T-cell (primary cell): ENCODE data around the gene PERM1. TPM values are rescaled to one million over a fixed set of nuclear protein-coding genes. Genes with fewer than 3 reads are reported as not detected.

ENCODE experiments used
- ATAC-seq, 4 experiments: fragments of 200-7000 bp in 3 of 4; fragments of 150-1000 bp in 1 of 4; cut with Tn5 transposase; replicated peaks in 1 of 4; 1 replicate in 3 of 4; 2 replicates in 1 of 4; pipeline ENCODE4 v1.10.0; 2021; ENCODE audit warnings: moderate library complexity in 3 of 4, mild to moderate bottlenecking in 2 of 4, moderate number of reproducible peaks in 1 of 4
- CTCF ChIA-PET, 2 donors: fragments of 300-600 bp; sonication (Branson Sonifier 250); formaldehyde crosslinking; loops; one replicate each; lab custom pipeline; 2022; ENCODE audit warnings: antibody characterized with exemption in 2 of 2; lab: Charles Lee
- POLR2A ChIA-PET, 2 donors: fragments of 300-600 bp; sonication (Branson Sonifier 250); formaldehyde crosslinking; loops; one replicate each; lab custom pipeline; 2022; ENCODE audit warnings: antibody characterized with exemption in 2 of 2; lab: Charles Lee
- DNase-seq, 35 experiments: peaks; one replicate each; pipeline versions ENCODE4 v3.0.0 to v3.0.0-alpha.2; 2013 to 2023
- H3K27ac ChIP-seq: one replicate; pipeline ENCODE4 v1.5.1; 2013; ENCODE audit warnings: low read length
- H3K27me3 ChIP-seq, 2 experiments: replicated peaks in 1 of 2; 1 replicate in 1 of 2; 2 replicates in 1 of 2; pipeline versions ENCODE4 v1.6.1 to v1.7.0; 2013; ENCODE audit warnings: low read length in 1 of 2, mixed read lengths in 1 of 2; ENCODE audit not compliant: control insufficient read depth in 2 of 2, insufficient read depth in 2 of 2; ENCODE audit errors: extremely low read depth in 1 of 2
- H3K36me3 ChIP-seq, 2 donors: 1 replicate in 1 of 2; 2 replicates in 1 of 2; pipeline versions ENCODE4 v1.6.1 to v1.7.0; 2013; ENCODE audit warnings: low read length in 1 of 2; ENCODE audit not compliant: control insufficient read depth in 2 of 2, insufficient read depth in 1 of 2; ENCODE audit errors: extremely low read depth in 1 of 2
- H3K4me1 ChIP-seq, 2 experiments: 1 replicate in 1 of 2; 2 replicates in 1 of 2; pipeline versions ENCODE4 v1.6.1 to v1.7.0; 2013; ENCODE audit warnings: low read length in 2 of 2, mixed read lengths in 1 of 2; ENCODE audit not compliant: insufficient read depth in 2 of 2, control insufficient read depth in 1 of 2; ENCODE audit errors: extremely low read depth in 1 of 2
- H3K4me3 ChIP-seq, 2 donors: 1 replicate in 1 of 2; 2 replicates in 1 of 2; pipeline versions ENCODE4 v1.5.1 to v1.7.0; 2013; ENCODE audit warnings: mild to moderate bottlenecking in 2 of 2, low read length in 1 of 2, moderate library complexity in 1 of 2; ENCODE audit not compliant: control insufficient read depth in 1 of 2; ENCODE audit errors: extremely low read depth in 1 of 2
- H3K9me3 ChIP-seq: 2 replicates; pipeline ENCODE4 v1.7.0; 2013
- H3K27ac Mint-ChIP-seq, 2 donors: one replicate each; pipeline ENCODE4 v1.8.0; 2020 to 2021; ENCODE audit warnings: mild to moderate bottlenecking in 2 of 2, mixed read lengths in 2 of 2
- H3K27me3 Mint-ChIP-seq, 2 donors: one replicate each; pipeline ENCODE4 v1.8.0; 2021 to 2022; ENCODE audit warnings: mixed read lengths in 2 of 2
- H3K36me3 Mint-ChIP-seq: one replicate; pipeline ENCODE4 v1.8.0; 2021; ENCODE audit warnings: mixed read lengths
- H3K4me1 Mint-ChIP-seq, 3 donors: one replicate each; pipeline ENCODE4 v1.8.0; 2020 to 2022; ENCODE audit warnings: mixed read lengths in 3 of 3, mild to moderate bottlenecking in 1 of 3
- H3K4me3 Mint-ChIP-seq, 3 donors: one replicate each; pipeline ENCODE4 v1.8.0; 2020 to 2022; ENCODE audit warnings: mild to moderate bottlenecking in 3 of 3, mixed read lengths in 3 of 3, moderate library complexity in 3 of 3
- H3K9me3 Mint-ChIP-seq, 3 donors: one replicate each; pipeline ENCODE4 v1.8.0; 2020 to 2022; ENCODE audit warnings: mixed read lengths in 3 of 3
- WGBS: methylation state at CpG from one replicate; pipeline ENCODE4 v1.1.5; 2013; ENCODE audit warnings: missing lambda C conversion rate; ENCODE audit not compliant: insufficient coverage; 5-methylcytosine and 5-hydroxymethylcytosine counted together
- total RNA-seq, 35 experiments: library from RNA in 6 of 35; stranded (reverse) in 6 of 35; fragments of 120-200 nt in 1 of 35; gene quantifications; one replicate each; pipeline versions ENCODE4 v1.2.1 to v1.2.4 and lab custom pipeline; 2013 to 2026

Gene PERM1
- total RNA-seq, 5 donors from 2014 or later (not counting 1 experiment from before 2014, with no cell fraction given), result not detected

DNA sequence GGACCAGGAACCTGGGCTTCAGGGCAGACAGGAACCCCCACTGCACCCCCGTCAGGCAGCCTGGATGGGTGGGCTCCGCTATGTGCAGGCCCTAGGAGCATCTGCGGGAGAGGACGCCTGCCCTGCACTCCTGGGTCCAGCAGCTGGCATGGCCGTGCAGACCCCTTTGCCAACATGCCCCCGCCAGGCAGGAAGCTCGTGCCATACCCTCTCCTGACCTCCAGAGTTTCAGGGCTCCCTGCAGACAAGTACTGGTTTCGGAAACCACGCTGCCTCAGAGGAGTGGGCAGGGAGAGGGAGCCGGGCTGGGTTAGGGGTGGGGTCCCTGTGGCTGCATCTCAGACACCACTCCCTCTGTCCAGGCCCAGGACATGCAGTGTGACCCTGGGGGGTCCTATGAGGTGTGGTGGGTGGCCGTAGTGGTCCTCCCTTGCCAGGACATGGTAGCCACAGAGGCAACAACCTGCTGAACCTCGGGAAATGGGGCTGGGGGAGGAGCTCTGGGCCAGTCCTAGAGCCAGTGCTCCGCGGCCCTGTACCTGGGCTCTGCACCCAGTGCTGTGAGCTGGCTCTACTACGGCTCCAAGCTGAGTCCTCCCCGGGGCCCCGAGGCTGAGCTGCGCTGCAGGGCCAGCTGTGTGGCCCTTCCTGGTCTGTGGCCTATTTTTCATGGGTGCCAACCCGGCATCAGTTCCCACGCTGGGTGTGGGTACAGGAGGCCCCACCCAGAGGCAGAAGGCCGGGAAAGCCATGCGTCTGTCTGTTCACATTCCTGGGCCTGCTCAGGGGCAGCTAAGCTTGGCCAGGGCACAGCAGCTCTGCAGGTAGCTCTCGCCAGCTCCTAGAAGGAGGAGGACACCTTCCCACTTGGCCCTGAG, 14.2 kb downstream of the PERM1 start:
- H3K36me3 Mint-ChIP-seq, result no peaks in the 10 kb centered on the region
- peaks cover 0 to 21% of the 10 kb centered on the region in 2 experiments for H3K4me1 ChIP-seq
- H3K9me3 ChIP-seq, result no peaks in the 10 kb centered on the region
- WGBS, result 81% methylated on average over 18 of the region's 23 CpGs
- ChIA-PET POLR2A (no interaction called here), CTCF (no interaction called here)
- H3K4me1 Mint-ChIP-seq, result peaks cover 0 to 11% (median 11%) of the 10 kb centered on the region in 3 donors
- no peak for ATAC-seq
- no peak overlapping the region for H3K27ac Mint-ChIP-seq
- peaks cover 0 to 4% of the 10 kb centered on the region in 2 donors for H3K36me3 ChIP-seq
- no peak overlapping the region for H3K27ac ChIP-seq
- DNase-seq, result no peak
- peaks cover 0 to 44% of the 10 kb centered on the region in 2 experiments for H3K27me3 ChIP-seq
- H3K9me3 Mint-ChIP-seq, result no peaks in the 10 kb centered on the region
- peak overlapping the region in 1 of 2 donors; percentile 66 for H3K4me3 ChIP-seq
- peaks cover 7% of the 10 kb centered on the region in 2 donors for H3K27me3 Mint-ChIP-seq
- peak overlapping the region in 1 of 3 donors; percentile 71 for H3K4me3 Mint-ChIP-seq

DNA sequence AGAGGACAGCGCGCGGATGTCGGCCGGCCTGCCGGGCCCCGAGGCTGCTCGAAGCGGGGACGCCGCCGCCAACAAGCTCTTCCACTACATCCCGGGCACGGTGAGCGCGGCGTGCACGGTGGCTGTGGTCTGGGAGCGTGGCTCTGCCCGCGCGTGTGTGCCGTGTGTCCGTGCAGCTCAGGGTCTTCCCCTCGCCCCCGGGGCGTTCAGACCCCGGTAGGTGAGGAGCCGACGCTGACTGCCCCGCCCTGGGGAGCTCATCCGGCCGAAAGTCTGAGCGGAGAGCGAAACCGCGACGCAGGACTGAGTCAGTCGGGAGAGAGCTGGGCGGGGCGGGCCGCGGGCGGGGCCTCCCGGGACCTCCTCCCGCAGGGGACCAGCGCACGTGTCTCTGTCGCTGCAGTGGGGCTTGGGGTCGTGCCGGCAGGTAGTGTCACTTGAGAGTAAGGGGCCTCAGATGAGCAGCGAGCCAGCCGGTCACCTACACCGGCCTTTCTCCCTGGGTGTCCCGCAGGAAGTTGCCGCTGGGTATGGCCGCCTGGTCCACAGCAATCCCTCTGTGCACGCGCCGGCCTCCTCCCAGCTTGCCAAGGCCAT, 15.1 kb downstream of the PERM1 start:
- peak; percentile 33 to 85 (median 61) for DNase-seq
- peaks cover 0 to 13% (median 12%) of the 10 kb centered on the region in 3 donors for H3K4me1 Mint-ChIP-seq
- peak overlapping the region; percentile 69 to 82 for H3K27ac Mint-ChIP-seq
- POLR2A ChIA-PET, result no interaction called here
- ATAC-seq, result peak; percentile 89 to 92 (median 90)
- no peaks in the 10 kb centered on the region for H3K9me3 Mint-ChIP-seq
- H3K4me3 Mint-ChIP-seq, result peak overlapping the region; percentile 71 to 85 (median 79)
- Histone ChIP-seq H3K36me3 (peaks cover 0 to 4% of the 10 kb centered on the region in 2 donors), H3K27ac (peak overlapping the region; percentile 47), H3K4me3 (peak overlapping the region; percentile 53 to 66), H3K27me3 (peaks cover 0 to 37% of the 10 kb centered on the region in 2 experiments), H3K9me3 (no peaks in the 10 kb centered on the region), H3K4me1 (peaks cover 0 to 21% of the 10 kb centered on the region in 2 experiments)
- CTCF ChIA-PET, result interaction anchor here in 1 of 2 donors (0.6 to 0.8 kb wide), 2 partner anchors 25 to 46 kb away, joined by 5 read pairs; partner anchors contain the start of gene ISG15
- peaks cover 7% of the 10 kb centered on the region in 2 donors for H3K27me3 Mint-ChIP-seq
- 1% methylated on average over 60 of the region's 60 CpGs for WGBS
- no peaks in the 10 kb centered on the region for H3K36me3 Mint-ChIP-seq

DNA sequence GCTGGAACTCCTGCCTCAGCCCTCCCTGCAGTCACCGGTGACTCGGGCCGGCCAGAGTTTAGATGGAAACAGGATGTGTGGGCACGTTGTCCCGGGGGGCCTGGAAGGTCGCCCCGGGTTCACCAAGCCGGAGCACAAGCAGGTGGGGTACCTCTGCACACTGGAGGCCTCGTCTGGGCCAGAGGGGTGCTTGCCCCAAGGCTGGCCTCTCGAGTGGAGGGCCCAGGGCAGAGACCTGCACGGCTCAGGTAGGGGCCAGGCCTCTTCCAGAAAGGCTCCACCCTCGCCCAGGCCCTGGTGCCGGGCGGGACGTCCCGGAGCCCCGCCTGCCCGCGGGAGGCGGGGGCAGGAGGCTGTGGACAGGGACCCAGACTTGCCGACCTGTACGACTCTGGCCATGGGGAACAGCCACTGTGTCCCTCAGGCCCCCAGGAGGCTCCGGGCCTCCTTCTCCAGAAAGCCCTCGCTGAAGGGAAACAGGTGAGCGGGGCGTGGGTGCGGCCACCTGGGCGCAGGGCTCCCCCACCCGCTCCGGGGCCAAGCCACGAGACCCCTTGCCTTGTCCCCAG, 15.7 kb downstream of the PERM1 start, which contains the start of gene PLEKHN1:
TSS of gene PLEKHN1 (plus strand) at position 348 of the 569 bp plus-strand sequence. CDS start at position 398, 50 bp downstream.
- no peaks in the 10 kb centered on the region for H3K36me3 Mint-ChIP-seq
- peaks cover 0 to 31% of the 10 kb centered on the region in 2 experiments for H3K27me3 ChIP-seq
- H3K27ac Mint-ChIP-seq, result peak within 1 kb of the TSS; percentile 69 to 82
- 6% methylated on average over 28 of the region's 31 CpGs for WGBS
- H3K4me3 Mint-ChIP-seq, result peak within 1 kb of the TSS; percentile 71 to 85 (median 79)
- peak; percentile 34 to 56 (median 42) for ATAC-seq
- peaks cover 0 to 4% of the 10 kb centered on the region in 2 donors for H3K36me3 ChIP-seq
- no peaks in the 10 kb centered on the region for H3K9me3 ChIP-seq
- peaks cover 0 to 17% (median 16%) of the 10 kb centered on the region in 3 donors for H3K4me1 Mint-ChIP-seq
- H3K4me3 ChIP-seq, result peak within 1 kb of the TSS; percentile 53 to 66
- POLR2A ChIA-PET, result no interaction called here
- H3K9me3 Mint-ChIP-seq, result no peaks in the 10 kb centered on the region
- H3K27me3 Mint-ChIP-seq, result peaks cover 5 to 7% of the 10 kb centered on the region in 2 donors
- H3K27ac ChIP-seq, result peak within 1 kb of the TSS; percentile 47
- H3K4me1 ChIP-seq, result peaks cover 0 to 27% of the 10 kb centered on the region in 2 experiments
- CTCF ChIA-PET, result interaction anchor here in 1 of 2 donors (0.6 to 0.8 kb wide), 2 partner anchors 26 to 47 kb away, joined by 5 read pairs; partner anchors contain the start of gene ISG15
- peak in 1 of 35 experiments; percentile 35 for DNase-seq

DNA sequence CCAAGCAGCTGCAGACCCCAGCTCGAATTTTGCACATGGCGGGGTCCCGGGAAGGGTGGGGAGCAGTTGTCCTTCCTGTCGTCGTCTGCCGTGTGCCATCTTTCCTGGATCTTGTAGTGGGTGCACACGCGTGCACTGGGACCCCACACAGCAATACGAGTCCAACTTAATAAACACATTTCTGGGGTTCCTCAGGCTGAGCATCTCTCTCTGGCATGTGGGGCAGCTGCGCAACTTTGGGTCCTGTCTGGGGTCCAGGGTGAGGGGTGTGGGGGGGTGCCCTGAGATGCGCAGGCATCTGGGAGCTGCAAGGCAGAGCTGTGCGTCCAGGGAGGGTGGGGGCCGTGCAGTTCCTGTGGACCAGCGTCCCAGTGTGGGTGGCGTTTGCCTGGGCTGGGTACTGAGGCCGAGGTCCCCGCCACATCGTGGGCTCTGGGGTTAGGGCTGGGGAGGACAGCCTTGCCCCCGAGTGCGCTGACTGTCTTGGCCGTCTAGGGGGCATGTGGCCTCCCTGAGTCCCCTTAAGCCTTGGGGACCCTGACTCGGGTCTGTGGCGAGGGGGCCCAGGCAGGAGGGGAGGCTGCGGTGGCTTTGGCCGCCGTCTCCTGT, 16.3 kb downstream of the PERM1 start:
- ChIA-PET CTCF (no interaction called here), POLR2A (no interaction called here)
- 73% methylated on average over 24 of the region's 26 CpGs for WGBS
- Mint-ChIP-seq H3K9me3 (no peaks in the 10 kb centered on the region), H3K27me3 (peaks cover 5 to 7% of the 10 kb centered on the region in 2 donors), H3K4me3 (peak overlapping the region; percentile 41 to 68 (median 55)), H3K4me1 (peaks cover 0 to 17% (median 16%) of the 10 kb centered on the region in 3 donors), H3K36me3 (no peaks in the 10 kb centered on the region), H3K27ac (peak overlapping the region; percentile 11 to 59)
- Histone ChIP-seq H3K4me1 (peaks cover 0 to 28% of the 10 kb centered on the region in 2 experiments), H3K9me3 (no peaks in the 10 kb centered on the region), H3K4me3 (peak overlapping the region in 1 of 2 donors; percentile 66), H3K27ac (peak overlapping the region; percentile 47), H3K27me3 (peaks cover 0 to 25% of the 10 kb centered on the region in 2 experiments), H3K36me3 (peaks cover 0 to 4% of the 10 kb centered on the region in 2 donors)
- no peak for ATAC-seq
- DNase-seq, result no peak

DNA sequence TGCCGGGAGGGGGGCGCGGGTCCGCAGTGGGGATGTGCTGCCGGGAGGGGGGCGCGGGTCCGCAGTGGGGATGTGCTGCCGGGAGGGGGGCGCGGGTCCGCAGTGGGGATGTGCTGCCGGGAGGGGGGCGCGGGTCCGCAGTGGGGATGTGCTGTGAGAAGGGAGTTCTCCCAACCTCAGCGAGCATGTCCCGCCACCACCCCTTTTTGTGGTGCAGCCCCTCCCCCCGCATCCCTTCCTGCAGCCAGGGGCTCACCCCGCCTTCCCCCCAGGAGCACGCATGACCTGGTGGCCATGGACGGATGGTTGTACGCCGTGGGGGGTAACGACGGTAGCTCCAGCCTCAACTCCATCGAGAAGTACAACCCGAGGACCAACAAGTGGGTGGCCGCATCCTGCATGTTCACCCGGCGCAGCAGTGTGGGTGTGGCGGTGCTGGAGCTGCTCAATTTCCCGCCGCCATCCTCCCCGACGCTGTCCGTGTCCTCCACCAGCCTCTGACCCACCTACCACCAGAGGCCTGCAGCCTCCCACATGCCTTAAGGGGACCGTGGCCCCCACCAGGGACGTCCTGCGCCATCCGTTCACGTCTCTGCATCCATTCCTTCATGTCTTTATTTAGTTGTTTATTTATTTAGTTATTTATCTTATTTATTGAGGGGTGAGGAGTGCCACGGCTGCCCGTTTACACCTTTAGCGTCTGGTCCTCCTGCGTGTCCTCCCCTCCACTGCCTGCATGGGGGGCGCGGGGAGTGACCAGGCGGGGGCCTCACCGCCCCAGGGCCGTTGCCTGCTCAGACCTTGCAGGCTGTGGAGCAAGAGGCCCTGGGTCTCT, 17.0 kb downstream of the PERM1 start:
- Mint-ChIP-seq H3K4me3 (peak overlapping the region in 1 of 3 donors; percentile 55), H3K9me3 (no peaks in the 10 kb centered on the region), H3K36me3 (no peaks in the 10 kb centered on the region), H3K27me3 (peaks cover 5 to 7% of the 10 kb centered on the region in 2 donors), H3K4me1 (peaks cover 0 to 17% (median 16%) of the 10 kb centered on the region in 3 donors), H3K27ac (no peak overlapping the region)
- ChIA-PET POLR2A (no interaction called here), CTCF (no interaction called here)
- H3K27me3 ChIP-seq, result peaks cover 0 to 18% of the 10 kb centered on the region in 2 experiments
- peaks cover 0 to 32% of the 10 kb centered on the region in 2 experiments for H3K4me1 ChIP-seq
- ATAC-seq (no peak), DNase-seq (no peak)
- H3K4me3 ChIP-seq, result no peak overlapping the region
- WGBS, result 86% methylated on average over 17 of the region's 51 CpGs
- peaks cover 0 to 4% of the 10 kb centered on the region in 2 donors for H3K36me3 ChIP-seq
- no peak overlapping the region for H3K27ac ChIP-seq
- H3K9me3 ChIP-seq, result no peaks in the 10 kb centered on the region
